Raji (cell line): ENCODE measurements around the gene NDUFAF8.

ENCODE experiments used
- POLR2A ChIP-seq: IDR thresholded peaks from 2 replicates; pipeline ENCODE4 v1.6.1; 2011; ENCODE audit warnings: low read depth, low read length, control low read depth; ENCODE audit not compliant: insufficient read depth

The NDUFAF8 gene

GRCh38 chr17:81238815-81239713, at the start of gene NDUFAF8, which contains the start of gene TEPSIN:
TSS of gene NDUFAF8 (plus strand) at chr17:81239318. CDS start at chr17:81239364, 46 bp downstream.
TSS of gene TEPSIN (minus strand) at chr17:81239055. CDS start at chr17:81239033, 22 bp downstream.
- peak; percentile 66 for TF ChIP-seq POLR2A

GRCh38 chr17:81189670-81190530, 49.2 kb upstream of the NDUFAF8 start:
- TF ChIP-seq POLR2A, result no peak

DNA sequence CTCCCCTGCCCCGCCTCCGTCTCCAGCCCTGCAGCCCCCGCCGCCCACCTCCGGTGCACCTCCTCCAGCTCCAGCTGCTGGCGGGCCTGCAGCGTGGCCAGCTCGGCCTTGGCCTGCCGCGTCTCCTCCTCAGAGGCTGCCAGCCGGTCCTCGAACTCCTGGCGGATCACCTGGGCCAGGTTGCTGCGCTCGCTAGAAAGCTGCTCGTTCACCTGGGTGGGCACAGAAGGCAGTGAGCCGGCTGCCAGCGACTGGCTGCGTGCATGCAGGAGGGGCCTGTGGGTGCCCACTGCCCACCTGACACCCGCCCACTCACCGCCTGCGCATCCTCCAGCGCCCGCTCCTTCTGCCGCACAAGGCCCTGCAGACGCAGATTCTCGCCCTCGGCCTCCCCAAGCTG, 48.5 kb upstream of the NDUFAF8 start:
- TF ChIP-seq POLR2A, result no peak

DNA sequence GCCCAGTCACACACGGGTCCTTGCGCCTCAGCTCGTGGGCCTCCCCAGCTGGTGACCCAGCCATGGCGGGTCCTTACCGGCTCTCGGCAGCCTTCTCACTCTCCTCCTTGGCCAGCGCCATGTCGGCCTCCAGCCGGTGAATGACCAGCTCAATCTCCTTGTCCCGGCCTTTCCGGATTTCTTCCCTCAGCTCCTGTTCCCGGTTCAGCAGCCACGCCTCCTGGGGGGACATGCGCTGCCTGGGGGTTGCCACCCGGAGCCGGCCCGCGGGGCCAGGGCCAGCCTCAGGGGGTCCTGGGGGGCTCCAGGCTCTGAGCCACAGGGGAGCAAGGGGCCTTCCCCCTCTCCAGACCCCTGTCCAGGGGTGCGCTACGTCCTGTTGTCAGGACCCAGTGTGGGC, 48.0 kb upstream of the NDUFAF8 start:
- TF ChIP-seq POLR2A, result no peak

GRCh38 chr17:81191646-81192045, 47.5 kb upstream of the NDUFAF8 start:
- no peak for TF ChIP-seq POLR2A

DNA sequence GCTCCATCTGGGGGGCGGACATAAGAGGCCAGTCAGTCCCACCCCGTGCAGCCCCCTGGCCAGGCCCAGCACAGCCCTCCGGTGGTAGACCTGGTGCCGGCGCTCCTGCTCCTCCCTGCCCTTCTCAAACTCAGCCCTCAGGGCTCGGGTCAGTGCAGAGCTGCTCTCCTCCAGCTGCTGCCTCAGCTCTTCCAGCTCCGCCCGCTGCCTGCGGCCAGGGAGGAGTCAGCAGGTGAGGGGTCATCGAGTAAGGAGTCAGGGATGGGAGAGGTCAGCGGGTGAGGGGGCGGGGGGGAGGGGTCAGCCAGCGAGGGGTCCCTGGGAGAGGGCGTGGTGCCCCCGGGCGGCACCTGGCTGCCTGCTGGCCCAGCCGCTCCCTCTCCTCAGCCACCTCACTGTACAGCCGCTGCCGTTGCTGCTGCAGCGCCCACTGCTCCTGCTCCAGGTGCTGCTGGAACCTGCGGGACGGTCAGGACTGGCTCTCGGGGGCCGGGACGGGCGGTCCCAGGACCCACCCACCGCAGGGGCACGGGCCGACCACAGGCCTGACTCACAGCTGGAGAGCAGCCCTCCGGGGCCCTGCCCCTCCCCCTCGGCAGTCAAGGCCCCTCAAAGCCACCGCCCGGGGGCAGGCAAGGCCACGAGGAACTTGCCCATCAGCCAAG, 46.6 kb upstream of the NDUFAF8 start:
- no peak for TF ChIP-seq POLR2A

- TF ChIP-seq POLR2A, result no peak
These were observed 46.1 kb upstream of the NDUFAF8 start for GRCh38 chr17:81193051-81193410.

GRCh38 chr17:81193470-81194224, 45.5 kb upstream of the NDUFAF8 start:
- no peak for TF ChIP-seq POLR2A

- no peak for TF ChIP-seq POLR2A
These were observed 44.8 kb upstream of the NDUFAF8 start for GRCh38 chr17:81194225-81194760.

- TF ChIP-seq POLR2A, result no peak
These were observed 43.9 kb upstream of the NDUFAF8 start for GRCh38 chr17:81194941-81195901.

GRCh38 chr17:81195941-81196495, 43.1 kb upstream of the NDUFAF8 start:
- TF ChIP-seq POLR2A, result no peak

DNA sequence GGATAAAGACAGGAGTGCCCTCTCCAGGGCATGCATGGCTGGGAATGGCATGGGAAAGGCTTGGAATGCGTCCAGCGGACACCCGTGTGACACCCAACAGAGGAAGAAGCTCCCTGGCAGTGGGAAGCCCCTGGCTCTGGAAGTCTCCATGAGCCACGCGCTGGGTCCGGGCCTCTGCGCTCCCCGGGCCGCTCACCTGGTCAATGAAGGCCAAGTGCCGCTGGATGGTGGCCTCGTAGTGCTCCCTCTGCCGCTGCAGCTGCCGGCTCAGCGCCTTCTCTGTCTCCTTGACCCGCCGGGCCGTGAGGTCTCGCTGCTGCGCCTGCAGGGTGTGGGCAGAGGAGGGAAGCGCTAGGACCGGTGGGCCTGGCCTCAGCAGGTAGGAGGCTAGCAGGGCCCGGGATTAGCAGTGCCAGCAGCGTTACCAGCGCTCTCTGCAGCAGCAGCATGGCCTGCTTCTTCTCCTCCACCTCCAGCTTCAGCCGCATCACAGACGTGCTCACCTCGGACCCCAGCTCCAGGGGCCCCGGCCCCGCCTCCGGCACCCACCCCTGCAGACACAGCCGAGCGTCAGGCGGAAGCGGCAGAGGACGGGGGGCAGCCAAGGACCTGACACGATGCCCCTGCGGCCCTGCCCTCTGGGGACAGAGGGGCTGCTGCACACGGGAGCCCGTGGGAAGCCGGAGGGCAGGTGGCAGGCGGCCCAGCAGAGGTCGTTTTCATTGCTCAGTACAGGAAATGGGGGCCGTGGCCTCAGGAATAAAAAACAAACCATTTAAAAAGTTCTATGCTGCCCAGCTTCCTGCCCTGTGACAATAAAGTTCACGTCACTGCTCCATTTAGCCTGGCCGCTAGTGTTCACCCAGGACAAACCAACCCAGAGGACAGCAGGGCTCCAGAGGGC, 42.4 kb upstream of the NDUFAF8 start:
- no peak for TF ChIP-seq POLR2A

DNA sequence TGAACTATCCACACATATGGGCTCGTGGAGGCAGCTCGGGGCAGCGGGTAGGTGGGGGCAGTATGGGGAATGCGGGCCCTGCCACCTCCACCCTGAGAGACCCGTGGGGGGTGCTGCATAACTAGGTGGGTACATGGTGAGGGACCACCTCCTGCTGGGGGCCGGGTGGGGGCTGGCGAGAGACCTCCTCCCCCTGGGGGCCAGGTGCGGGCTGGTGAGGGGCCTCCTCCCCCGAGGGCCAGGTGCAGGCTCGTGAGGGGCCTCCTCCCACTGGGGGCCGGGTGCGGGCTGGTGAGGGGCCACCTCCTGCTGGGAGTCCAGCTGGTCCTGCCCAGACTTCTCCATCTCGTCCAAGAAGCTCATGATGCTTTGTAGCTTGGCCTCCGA, 41.7 kb upstream of the NDUFAF8 start:
- TF ChIP-seq POLR2A, result no peak
